Common myeloid progenitor, CD34-positive (primary cell): ENCODE data around the gene ADAMTSL1.

ENCODE experiments used
- CTCF ChIA-PET: fragments of 350-600 bp; sonication (Branson Sonifier 250); formaldehyde crosslinking; loops from one replicate; lab custom pipeline; 2021; ENCODE audit warnings: antibody characterized with exemption; lab: Charles Lee
- POLR2A ChIA-PET: fragments of 350-600 bp; sonication (Branson Sonifier 250); formaldehyde crosslinking; loops from one replicate; lab custom pipeline; 2021; ENCODE audit warnings: antibody characterized with exemption; lab: Charles Lee
- DNase-seq, 3 donors: peaks; one replicate each; pipeline versions ENCODE4 v3.0.0 to v3.0.0-alpha.2; 2013
- H3K27ac ChIP-seq, 2 experiments: 1 replicate in 1 of 2; 2 replicates in 1 of 2; pipeline ENCODE4 v1.7.0; 2013; ENCODE audit warnings: inconsistent platforms in 2 of 2, low read length in 2 of 2, mild to moderate bottlenecking in 2 of 2, low read depth in 1 of 2, moderate library complexity in 1 of 2; ENCODE audit not compliant: severe bottlenecking in 2 of 2, insufficient read depth in 1 of 2, poor library complexity in 1 of 2
- H3K27me3 ChIP-seq, 5 experiments: replicated peaks in 2 of 5; 1 replicate in 3 of 5; 2 replicates in 2 of 5; pipeline versions ENCODE4 v1.6.1 to v1.7.0; 2013; ENCODE audit warnings: low read length in 4 of 5, mild to moderate bottlenecking in 2 of 5, moderate library complexity in 2 of 5, inconsistent platforms in 1 of 5; ENCODE audit not compliant: insufficient read depth in 5 of 5, control insufficient read depth in 4 of 5
- H3K36me3 ChIP-seq, 4 experiments: 1 replicate in 2 of 4; 2 replicates in 2 of 4; pipeline versions ENCODE4 v1.6.1 to v1.7.0; 2013; ENCODE audit warnings: low read length in 3 of 4, control low read depth in 1 of 4, mild to moderate bottlenecking in 1 of 4; ENCODE audit not compliant: control insufficient read depth in 4 of 4, insufficient read depth in 4 of 4
- H3K4me1 ChIP-seq, 4 experiments: 1 replicate in 3 of 4; 2 replicates in 1 of 4; pipeline versions ENCODE4 v1.6.1 to v1.7.1; 2013; ENCODE audit warnings: low read length in 3 of 4, mild to moderate bottlenecking in 3 of 4, control low read depth in 1 of 4, inconsistent platforms in 1 of 4, moderate library complexity in 1 of 4; ENCODE audit not compliant: control insufficient read depth in 4 of 4, insufficient read depth in 4 of 4; ENCODE audit errors: control extremely low read depth in 1 of 4
- H3K4me3 ChIP-seq, 7 experiments: 1 replicate in 4 of 7; 2 replicates in 3 of 7; pipeline versions ENCODE4 v1.5.1 to v1.7.0; 2013; ENCODE audit warnings: mild to moderate bottlenecking in 7 of 7, low read length in 6 of 7, moderate library complexity in 6 of 7, inconsistent platforms in 2 of 7, low read depth in 2 of 7, control low read depth in 1 of 7; ENCODE audit not compliant: insufficient read depth in 4 of 7, control insufficient read depth in 1 of 7; ENCODE audit errors: extremely low read depth in 1 of 7
- H3K9me3 ChIP-seq, 5 experiments: 1 replicate in 4 of 5; 2 replicates in 1 of 5; pipeline versions ENCODE4 v1.6.1 to v1.7.1; 2013; ENCODE audit warnings: low read length in 4 of 5, mild to moderate bottlenecking in 2 of 5, inconsistent platforms in 1 of 5, low read depth in 1 of 5, moderate library complexity in 1 of 5; ENCODE audit not compliant: control insufficient read depth in 4 of 5, insufficient read depth in 2 of 5; ENCODE audit errors: control extremely low read depth in 1 of 5
- WGBS: methylation state at CpG from one replicate; pipeline ENCODE4 v1.1.5; 2013; ENCODE audit not compliant: insufficient coverage; 5-methylcytosine and 5-hydroxymethylcytosine counted together

Gene ADAMTSL1

GRCh38 chr9:18487611-18488010, 13.7 kb downstream of the ADAMTSL1 start:
- ChIA-PET POLR2A (no interaction called here), CTCF (interaction anchor here (1.0 kb wide), 1 partner anchor 45 kb away, joined by 4 read pairs; no protein-coding TSS in a partner anchor)
- H3K36me3 ChIP-seq = no peaks in the 10 kb centered on the region
- H3K9me3 ChIP-seq = no peaks in the 10 kb centered on the region
- no peak overlapping the region for H3K4me3 ChIP-seq
- no peak overlapping the region for H3K27ac ChIP-seq
- no peaks in the 10 kb centered on the region for H3K4me1 ChIP-seq
- peaks cover 0 to 2% (median 2%) of the 10 kb centered on the region in 5 experiments for H3K27me3 ChIP-seq
- WGBS = 95% methylated on average over 4 of the region's 7 CpGs
- DNase-seq = no peak

GRCh38 chr9:18488886-18489285, 14.9 kb downstream of the ADAMTSL1 start:
- ChIA-PET CTCF (no interaction called here), POLR2A (no interaction called here)
- Histone ChIP-seq H3K27me3 (peaks cover 0 to 2% (median 2%) of the 10 kb centered on the region in 5 experiments), H3K4me1 (no peaks in the 10 kb centered on the region), H3K9me3 (no peaks in the 10 kb centered on the region), H3K36me3 (no peaks in the 10 kb centered on the region), H3K27ac (no peak overlapping the region), H3K4me3 (no peak overlapping the region)
- WGBS = no CpG with 5 or more reads among the region's 2 CpGs
- no peak for DNase-seq

DNA sequence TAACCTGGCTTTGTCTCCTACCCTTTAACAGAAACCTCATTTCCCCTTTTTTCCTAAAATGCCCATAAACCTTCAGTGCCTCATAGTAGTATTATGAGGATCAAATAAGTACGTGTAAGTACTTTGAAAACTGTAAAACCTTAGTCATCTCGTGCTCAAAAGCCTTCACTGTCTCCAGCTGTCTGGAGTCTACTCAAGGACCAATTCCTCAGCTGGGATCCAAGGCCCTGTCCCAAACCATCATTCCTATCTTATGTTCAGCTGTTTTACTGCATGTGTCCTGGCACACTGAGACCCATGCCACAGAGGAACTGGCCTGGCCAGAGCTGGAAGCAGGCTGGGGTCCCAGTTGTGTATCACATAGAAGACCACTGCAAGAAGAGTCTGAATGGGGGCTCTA, 15.9 kb downstream of the ADAMTSL1 start:
- Histone ChIP-seq H3K36me3 (no peaks in the 10 kb centered on the region), H3K9me3 (no peaks in the 10 kb centered on the region), H3K4me3 (no peak overlapping the region), H3K4me1 (no peaks in the 10 kb centered on the region), H3K27ac (no peak overlapping the region), H3K27me3 (peaks cover 0 to 2% (median 2%) of the 10 kb centered on the region in 5 experiments)
- WGBS = 84% methylated on average over 2 of the region's 2 CpGs
- no peak for DNase-seq
- CTCF ChIA-PET = no interaction called here
- POLR2A ChIA-PET = no interaction called here

DNA sequence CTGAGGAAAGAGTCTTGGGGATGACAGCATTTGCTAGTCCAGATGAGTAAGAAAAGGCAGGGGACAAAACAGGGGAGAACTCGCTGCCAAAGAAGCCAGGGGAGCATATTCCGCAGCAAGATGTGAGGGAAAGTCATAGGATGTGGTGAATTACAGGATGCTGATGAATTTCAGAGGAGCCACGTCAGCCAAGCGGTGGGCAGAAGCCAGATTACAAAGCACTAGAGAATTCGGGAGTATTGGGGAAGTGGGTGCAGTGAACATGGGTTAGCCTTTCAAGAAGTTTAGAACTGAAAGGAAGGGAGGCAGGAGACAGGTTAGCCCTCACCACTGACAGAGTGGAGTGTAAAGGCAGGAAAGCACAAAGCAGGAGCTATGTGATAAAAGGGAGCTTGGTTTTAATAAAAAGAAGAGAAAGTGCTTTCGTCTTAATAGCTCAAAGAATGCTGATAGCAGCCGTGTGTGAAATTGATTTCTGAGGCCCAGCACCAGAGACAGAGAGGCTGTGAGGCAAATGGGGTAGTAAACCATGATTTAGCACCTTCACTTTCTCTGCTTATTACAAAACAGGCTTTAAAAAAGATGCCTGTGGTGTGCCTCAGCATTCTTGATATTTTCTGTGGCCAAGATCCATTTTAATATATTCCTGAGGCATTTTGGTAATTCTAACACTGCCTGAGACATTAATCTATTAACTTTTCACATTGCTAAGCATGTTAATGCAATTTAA, 16.9 kb downstream of the ADAMTSL1 start:
- H3K9me3 ChIP-seq = no peaks in the 10 kb centered on the region
- POLR2A ChIA-PET = no interaction called here
- DNase-seq = no peak
- no peak overlapping the region for H3K27ac ChIP-seq
- no peaks in the 10 kb centered on the region for H3K36me3 ChIP-seq
- 46% methylated on average over 7 of the region's 7 CpGs for WGBS
- H3K4me3 ChIP-seq = no peak overlapping the region
- H3K4me1 ChIP-seq = no peaks in the 10 kb centered on the region
- CTCF ChIA-PET = no interaction called here
- peaks cover 0 to 4% (median 2%) of the 10 kb centered on the region in 5 experiments for H3K27me3 ChIP-seq

GRCh38 chr9:18492612-18493011, 18.7 kb downstream of the ADAMTSL1 start:
- Histone ChIP-seq H3K27ac (no peak overlapping the region), H3K27me3 (peaks cover 0 to 4% (median 2%) of the 10 kb centered on the region in 5 experiments), H3K36me3 (no peaks in the 10 kb centered on the region), H3K4me3 (no peak overlapping the region), H3K9me3 (no peaks in the 10 kb centered on the region), H3K4me1 (no peaks in the 10 kb centered on the region)
- ChIA-PET POLR2A (no interaction called here), CTCF (interaction anchor here (0.7 kb wide), 1 partner anchor 14 kb away, joined by 3 read pairs; no protein-coding TSS in a partner anchor)
- DNase-seq = no peak

GRCh38 chr9:18493451-18493993, 19.6 kb downstream of the ADAMTSL1 start:
- no peak overlapping the region for H3K27ac ChIP-seq
- no peaks in the 10 kb centered on the region for H3K9me3 ChIP-seq
- H3K4me1 ChIP-seq = no peaks in the 10 kb centered on the region
- peaks cover 0 to 4% (median 2%) of the 10 kb centered on the region in 5 experiments for H3K27me3 ChIP-seq
- H3K4me3 ChIP-seq = no peak overlapping the region
- WGBS = no CpG with 5 or more reads among the region's 3 CpGs
- CTCF ChIA-PET = no interaction called here
- H3K36me3 ChIP-seq = no peaks in the 10 kb centered on the region
- no peak for DNase-seq
- POLR2A ChIA-PET = no interaction called here

DNA sequence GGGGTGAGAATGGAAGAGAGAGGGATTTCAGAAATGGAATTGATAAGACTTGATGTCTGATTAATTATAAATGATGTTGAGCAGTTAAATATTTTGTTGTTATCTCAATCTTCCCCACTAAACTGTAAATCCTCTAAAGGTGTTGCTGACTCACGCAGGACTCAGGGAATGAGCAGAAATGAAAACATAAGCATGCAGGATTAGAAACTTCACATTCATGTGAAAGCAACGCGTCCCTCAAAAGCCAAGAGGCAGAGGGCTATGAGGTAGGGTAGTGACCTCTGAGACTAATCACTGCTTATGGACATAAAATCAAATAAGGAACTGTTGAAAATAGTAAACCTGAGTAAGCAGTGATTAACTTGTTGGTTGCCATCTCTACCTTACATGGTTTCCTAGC, 21.1 kb downstream of the ADAMTSL1 start:
- Histone ChIP-seq H3K27me3 (peaks cover 0 to 4% (median 2%) of the 10 kb centered on the region in 5 experiments), H3K4me3 (no peak overlapping the region), H3K27ac (no peak overlapping the region), H3K4me1 (no peaks in the 10 kb centered on the region), H3K9me3 (no peaks in the 10 kb centered on the region), H3K36me3 (no peaks in the 10 kb centered on the region)
- ChIA-PET POLR2A (no interaction called here), CTCF (no interaction called here)
- no peak for DNase-seq
- WGBS = 100% methylated on average over 3 of the region's 3 CpGs
